ENCODE data around the gene DLGAP1.

- TF ChIP-seq CTCF (IDR thresholded peaks at IDR 0.05) (no peak), EZH2 (IDR thresholded peaks at IDR 0.05) (no peak)
Measured at GRCh38 chr18:4204438-4204720, 250.7 kb downstream of the DLGAP1 start.
